Activated gamma-delta T cell (primary cell): ENCODE results near the gene LDLRAD4.

ENCODE experiments used
- DNase-seq: peaks from one replicate; lab custom pipeline; 2025; lab: John Stamatoyannopoulos, UW

Gene LDLRAD4

GRCh38 chr18:13615432-13615861, 396.9 kb downstream of the LDLRAD4 start:
- no peak for DNase-seq

GRCh38 chr18:13616041-13616440, 397.5 kb downstream of the LDLRAD4 start:
- no peak for DNase-seq

- DNase-seq = no peak
These were observed 398.0 kb downstream of the LDLRAD4 start for GRCh38 chr18:13616525-13617035.

- DNase-seq = no peak
These were observed 399.4 kb downstream of the LDLRAD4 start for GRCh38 chr18:13617826-13618515.

- no peak for DNase-seq
These were observed 400.3 kb downstream of the LDLRAD4 start for GRCh38 chr18:13618760-13619438.

- DNase-seq = no peak
These were observed 401.1 kb downstream of the LDLRAD4 start for GRCh38 chr18:13619505-13620205.

GRCh38 chr18:13620206-13620672, 401.7 kb downstream of the LDLRAD4 start:
- no peak for DNase-seq

GRCh38 chr18:13620818-13621445, 402.4 kb downstream of the LDLRAD4 start:
- DNase-seq = no peak

GRCh38 chr18:13621446-13621849, 402.9 kb downstream of the LDLRAD4 start:
- DNase-seq = no peak

GRCh38 chr18:13621886-13622619, 403.5 kb downstream of the LDLRAD4 start:
- DNase-seq = no peak

- DNase-seq = no peak
These were observed 404.2 kb downstream of the LDLRAD4 start for GRCh38 chr18:13622751-13623150.

- DNase-seq = no peak
These were observed 404.8 kb downstream of the LDLRAD4 start for GRCh38 chr18:13623348-13623747.

- no peak for DNase-seq
These were observed 405.3 kb downstream of the LDLRAD4 start for GRCh38 chr18:13623871-13624270.

- DNase-seq = no peak
These were observed 406.1 kb downstream of the LDLRAD4 start for GRCh38 chr18:13624563-13625237.

- no peak for DNase-seq
These were observed 406.8 kb downstream of the LDLRAD4 start for GRCh38 chr18:13625355-13625754.

- no peak for DNase-seq
These were observed 407.4 kb downstream of the LDLRAD4 start for GRCh38 chr18:13625843-13626543.

GRCh38 chr18:13626544-13626908, 408.0 kb downstream of the LDLRAD4 start:
- DNase-seq = no peak

GRCh38 chr18:13627639-13628038, 409.1 kb downstream of the LDLRAD4 start:
- no peak for DNase-seq

GRCh38 chr18:13628211-13628610, 409.7 kb downstream of the LDLRAD4 start:
- DNase-seq = no peak
